HG03558 (cell line): ENCODE measurements around the gene BEND7.

Experiments
- ATAC-seq: cut with Tn5 transposase; IDR thresholded peaks from one replicate; pipeline ENCODE4 v1.9.1; 2021; ENCODE audit warnings: moderate number of reproducible peaks; ENCODE audit not compliant: unreplicated experiment; ENCODE audit errors: extremely low read depth

The BEND7 gene

DNA sequence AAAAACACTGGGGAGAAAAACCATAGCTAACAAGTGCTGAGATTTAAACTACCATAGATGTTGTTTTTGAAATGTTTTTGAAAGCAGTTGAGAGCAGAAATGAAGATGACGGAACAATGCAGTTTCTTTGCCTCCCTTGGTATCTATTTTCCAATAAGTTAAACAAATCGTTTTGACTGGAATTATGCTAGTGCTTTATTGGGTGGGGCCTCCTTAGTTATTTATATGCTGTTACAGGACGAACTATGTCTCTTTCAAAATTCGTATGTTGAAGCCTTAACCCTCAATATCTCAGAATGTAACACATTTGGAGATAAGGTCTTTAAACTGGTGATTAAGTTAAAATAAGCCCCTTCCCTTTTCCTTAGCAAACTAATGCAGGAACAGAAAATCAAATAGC, 135.2 kb downstream of the BEND7 start:
- ATAC-seq: no peak

DNA sequence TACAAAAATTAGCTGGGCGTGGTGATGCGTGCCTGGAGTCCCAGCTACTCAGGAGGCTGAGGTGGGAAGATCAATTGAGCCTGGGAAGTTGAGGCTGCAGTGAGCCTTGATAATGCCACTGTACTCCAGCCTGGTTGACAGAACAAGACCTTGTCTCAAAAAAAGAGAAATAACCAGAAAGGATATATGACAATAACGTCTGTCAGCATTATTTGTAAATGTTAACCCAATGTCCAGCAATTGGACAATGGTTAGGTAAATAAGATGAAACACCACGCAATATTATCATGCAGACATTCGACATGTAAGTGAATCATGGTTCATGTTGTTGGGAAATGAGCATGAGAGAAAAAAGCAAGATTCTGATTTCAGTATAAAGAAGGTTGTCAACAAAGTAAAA, 136.1 kb downstream of the BEND7 start:
- no peak for ATAC-seq
